ENCODE measurements around the gene CTXND1.
"Not testable (repeated sequence)": the region's sequence is repeated elsewhere in the genome, so short reads cannot be mapped to it uniquely, and the experiment has no call there.

The CTXND1 gene

GRCh38 chr15:80252121-80252518 lies at the start of gene CTXND1:
CTXND1 (minus strand) TSS chr15:80252213; CDS start chr15:80201949, 50,264 bp downstream.
- Mint-ChIP-seq H3K27ac (no peak within 1 kb of the TSS), H3K36me3 (ENCODE audit: low read depth) (no peaks in the 10 kb centered on the region), H3K4me3 (peak within 1 kb of the TSS; percentile 65), H3K9me3 (no peaks in the 10 kb centered on the region), H3K4me1 (ENCODE audit: low read depth) (peaks cover 8% of the 10 kb centered on the region), H3K27me3 (peaks cover 83% of the 10 kb centered on the region)

- H3K9me3 Mint-ChIP-seq = peaks cover 5% of the 10 kb centered on the region
- no peaks in the 10 kb centered on the region for H3K4me1 Mint-ChIP-seq (ENCODE audit: low read depth)
- peaks cover 12% of the 10 kb centered on the region for H3K27me3 Mint-ChIP-seq
- H3K27ac Mint-ChIP-seq = no peak overlapping the region
- H3K36me3 Mint-ChIP-seq (ENCODE audit: low read depth) = no peaks in the 10 kb centered on the region
- no peak overlapping the region for H3K4me3 Mint-ChIP-seq
Observed at GRCh38 chr15:80301472-80301871, 49.5 kb upstream of the CTXND1 start.

- not testable (repeated sequence) for H3K4me1 Mint-ChIP-seq (ENCODE audit: low read depth); H3K4me3 Mint-ChIP-seq; H3K27ac Mint-ChIP-seq; H3K9me3 Mint-ChIP-seq; H3K27me3 Mint-ChIP-seq; H3K36me3 Mint-ChIP-seq (ENCODE audit: low read depth)
Observed at GRCh38 chr15:80295777-80296176, 43.8 kb upstream of the CTXND1 start.

- H3K27me3 Mint-ChIP-seq = no peaks in the 10 kb centered on the region
- no peaks in the 10 kb centered on the region for H3K36me3 Mint-ChIP-seq (ENCODE audit: low read depth)
- no peak overlapping the region for H3K27ac Mint-ChIP-seq
- H3K9me3 Mint-ChIP-seq = no peaks in the 10 kb centered on the region
- no peak overlapping the region for H3K4me3 Mint-ChIP-seq
- H3K4me1 Mint-ChIP-seq (ENCODE audit: low read depth) = peaks cover 6% of the 10 kb centered on the region
Observed at GRCh38 chr15:80292079-80292478, 40.1 kb upstream of the CTXND1 start.

- H3K27me3 Mint-ChIP-seq; H3K27ac Mint-ChIP-seq; H3K9me3 Mint-ChIP-seq; H3K4me1 Mint-ChIP-seq (ENCODE audit: low read depth); H3K36me3 Mint-ChIP-seq (ENCODE audit: low read depth); H3K4me3 Mint-ChIP-seq: not testable (repeated sequence)
Observed at GRCh38 chr15:80290891-80291290, 38.9 kb upstream of the CTXND1 start.

GRCh38 chr15:80289528-80290495 lies 37.8 kb upstream of the CTXND1 start:
- Mint-ChIP-seq H3K27ac (no peak overlapping the region), H3K4me3 (no peak overlapping the region), H3K4me1 (ENCODE audit: low read depth) (peaks cover 6% of the 10 kb centered on the region), H3K9me3 (no peaks in the 10 kb centered on the region), H3K36me3 (ENCODE audit: low read depth) (no peaks in the 10 kb centered on the region), H3K27me3 (no peaks in the 10 kb centered on the region)

- Mint-ChIP-seq H3K9me3 (no peaks in the 10 kb centered on the region), H3K4me3 (no peak overlapping the region), H3K27ac (no peak overlapping the region), H3K27me3 (no peaks in the 10 kb centered on the region), H3K4me1 (ENCODE audit: low read depth) (peaks cover 6% of the 10 kb centered on the region), H3K36me3 (ENCODE audit: low read depth) (no peaks in the 10 kb centered on the region)
Observed at GRCh38 chr15:80288131-80288530, 36.1 kb upstream of the CTXND1 start.

GRCh38 chr15:80286055-80286454 lies 34.0 kb upstream of the CTXND1 start:
- no peaks in the 10 kb centered on the region for H3K9me3 Mint-ChIP-seq
- no peaks in the 10 kb centered on the region for H3K36me3 Mint-ChIP-seq (ENCODE audit: low read depth)
- H3K4me3 Mint-ChIP-seq = no peak overlapping the region
- no peaks in the 10 kb centered on the region for H3K27me3 Mint-ChIP-seq
- no peak overlapping the region for H3K27ac Mint-ChIP-seq
- peaks cover 6% of the 10 kb centered on the region for H3K4me1 Mint-ChIP-seq (ENCODE audit: low read depth)

GRCh38 chr15:80285379-80285778 lies 33.4 kb upstream of the CTXND1 start:
- no peaks in the 10 kb centered on the region for H3K36me3 Mint-ChIP-seq (ENCODE audit: low read depth)
- H3K27ac Mint-ChIP-seq = no peak overlapping the region
- H3K27me3 Mint-ChIP-seq = no peaks in the 10 kb centered on the region
- no peak overlapping the region for H3K4me3 Mint-ChIP-seq
- no peaks in the 10 kb centered on the region for H3K9me3 Mint-ChIP-seq
- H3K4me1 Mint-ChIP-seq (ENCODE audit: low read depth) = peaks cover 3% of the 10 kb centered on the region

GRCh38 chr15:80283531-80283930 lies 31.5 kb upstream of the CTXND1 start:
- H3K4me1 Mint-ChIP-seq (ENCODE audit: low read depth) = no peaks in the 10 kb centered on the region
- peaks cover 3% of the 10 kb centered on the region for H3K27me3 Mint-ChIP-seq

GRCh38 chr15:80277147-80277546 lies 25.1 kb upstream of the CTXND1 start:
- Mint-ChIP-seq H3K27ac (no peak overlapping the region), H3K9me3 (no peaks in the 10 kb centered on the region), H3K4me3 (no peak overlapping the region)

More at GRCh38 chr15:80283531-80283930, 31.5 kb upstream of the CTXND1 start:
- H3K27ac Mint-ChIP-seq = no peak overlapping the region
- H3K36me3 Mint-ChIP-seq (ENCODE audit: low read depth) = no peaks in the 10 kb centered on the region
- H3K4me3 Mint-ChIP-seq = no peak overlapping the region
- no peaks in the 10 kb centered on the region for H3K9me3 Mint-ChIP-seq

GRCh38 chr15:80275961-80276360 lies 23.9 kb upstream of the CTXND1 start:
- Mint-ChIP-seq H3K4me1 (ENCODE audit: low read depth) (no peaks in the 10 kb centered on the region), H3K27ac (no peak overlapping the region), H3K9me3 (no peaks in the 10 kb centered on the region), H3K27me3 (peaks cover 16% of the 10 kb centered on the region), H3K36me3 (ENCODE audit: low read depth) (no peaks in the 10 kb centered on the region), H3K4me3 (no peak overlapping the region)

More at GRCh38 chr15:80277147-80277546, 25.1 kb upstream of the CTXND1 start:
- Mint-ChIP-seq H3K4me1 (ENCODE audit: low read depth) (no peaks in the 10 kb centered on the region), H3K36me3 (ENCODE audit: low read depth) (no peaks in the 10 kb centered on the region), H3K27me3 (peaks cover 11% of the 10 kb centered on the region)

- Mint-ChIP-seq H3K36me3 (ENCODE audit: low read depth) (no peaks in the 10 kb centered on the region), H3K4me1 (ENCODE audit: low read depth) (no peaks in the 10 kb centered on the region), H3K27me3 (peaks cover 16% of the 10 kb centered on the region), H3K27ac (no peak overlapping the region), H3K4me3 (no peak overlapping the region), H3K9me3 (no peaks in the 10 kb centered on the region)
Observed at GRCh38 chr15:80274996-80275395, 23.0 kb upstream of the CTXND1 start.

GRCh38 chr15:80274554-80274953 lies 22.5 kb upstream of the CTXND1 start:
- no peak overlapping the region for H3K4me3 Mint-ChIP-seq
- no peaks in the 10 kb centered on the region for H3K9me3 Mint-ChIP-seq
- no peak overlapping the region for H3K27ac Mint-ChIP-seq
- H3K27me3 Mint-ChIP-seq = peaks cover 19% of the 10 kb centered on the region
- no peaks in the 10 kb centered on the region for H3K36me3 Mint-ChIP-seq (ENCODE audit: low read depth)
- no peaks in the 10 kb centered on the region for H3K4me1 Mint-ChIP-seq (ENCODE audit: low read depth)

- no peaks in the 10 kb centered on the region for H3K36me3 Mint-ChIP-seq (ENCODE audit: low read depth)
- no peak overlapping the region for H3K4me3 Mint-ChIP-seq
- no peaks in the 10 kb centered on the region for H3K4me1 Mint-ChIP-seq (ENCODE audit: low read depth)
- peaks cover 23% of the 10 kb centered on the region for H3K27me3 Mint-ChIP-seq
- H3K9me3 Mint-ChIP-seq = no peaks in the 10 kb centered on the region
- H3K27ac Mint-ChIP-seq = no peak overlapping the region
Observed at GRCh38 chr15:80272987-80273386, 21.0 kb upstream of the CTXND1 start.

GRCh38 chr15:80270472-80270871 lies 18.5 kb upstream of the CTXND1 start:
- no peak overlapping the region for H3K27ac Mint-ChIP-seq
- H3K36me3 Mint-ChIP-seq (ENCODE audit: low read depth) = no peaks in the 10 kb centered on the region
- H3K4me3 Mint-ChIP-seq = no peak overlapping the region
- H3K9me3 Mint-ChIP-seq = no peaks in the 10 kb centered on the region
- no peaks in the 10 kb centered on the region for H3K4me1 Mint-ChIP-seq (ENCODE audit: low read depth)
- peaks cover 37% of the 10 kb centered on the region for H3K27me3 Mint-ChIP-seq
